ENCODE measurements around the gene DNAJB14. TPM values are rescaled to one million over a fixed set of nuclear protein-coding genes. Genes with fewer than 3 reads are reported as not detected.

Gene DNAJB14
- total RNA-seq, 1 experiment from 2014 or later, result 52.5 TPM

DNA sequence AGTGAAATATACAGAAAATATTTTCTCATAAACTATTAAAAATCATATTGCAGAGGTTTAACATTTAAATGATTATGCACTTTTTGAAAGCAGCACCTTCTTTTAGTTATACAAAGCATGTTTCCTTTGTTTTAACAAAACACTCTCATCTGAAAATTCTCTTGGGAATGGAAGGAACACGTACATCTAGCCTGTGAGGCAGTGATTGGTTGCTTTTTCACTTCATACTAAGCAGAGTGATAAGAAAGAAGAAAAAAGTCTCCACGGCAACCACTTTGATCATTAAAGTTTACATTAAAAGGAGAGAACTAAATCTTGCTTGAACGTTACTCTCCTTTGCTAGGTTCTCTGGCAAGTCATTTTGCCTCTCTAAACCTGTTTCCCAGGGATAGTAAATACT is 45.3 kb upstream of the DNAJB14 start:
- ChIA-PET RAD21 (ENCODE audit: low non-redundant PET in 1 of 2, low total read pairs in 2 of 2, uncharacterized antibody in 2 of 2, unreplicated experiment in 2 of 2) (no interaction called here), POLR2A (no interaction called here), CTCF (no interaction called here)
- H3K4me1 ChIP-seq (ENCODE audit: control insufficient read depth in 1 of 2, insufficient read depth in 2 of 2, low read length in 2 of 2), result no peaks in the 10 kb centered on the region
- no peak overlapping the region for H3K9ac ChIP-seq (ENCODE audit: low read length)
- DNase-seq (ENCODE audit: low read depth, low spot score) (no peak), ATAC-seq (no peak)
- intact Hi-C loops (cut with micrococcal nuclease), result loop anchor here (10.0 kb wide), 1 partner anchor 753 kb away; no protein-coding TSS in a partner anchor
- no peaks in the 10 kb centered on the region for H3K36me3 ChIP-seq (ENCODE audit: control insufficient read depth in 1 of 2, insufficient read depth in 2 of 2, low read length in 2 of 2)
- H3K9me2 ChIP-seq (ENCODE audit: insufficient read depth), result no peaks in the 10 kb centered on the region
- TF ChIP-seq JUND (IDR thresholded peaks at IDR 0.05) (no peak), EZH2 (IDR thresholded peaks at IDR 0.05) (no peak), SIN3A (IDR thresholded peaks at IDR 0.05; ENCODE audit: low read depth) (no peak), EZH2phosphoT487 (IDR thresholded peaks at IDR 0.05; ENCODE audit: borderline replicate concordance) (no peak), ZNF274 (IDR thresholded peaks at IDR 0.05; ENCODE audit: low read depth, low read length) (no peak)
- no peak overlapping the region for H3K4me3 ChIP-seq (replicated peaks in 1 of 2; ENCODE audit: low read depth in 1 of 2, low read length in 2 of 2)
- H2AFZ ChIP-seq (ENCODE audit: low read depth, low read length, poor library complexity, severe bottlenecking), result no peak overlapping the region
- H3K4me2 ChIP-seq (ENCODE audit: low read length), result no peak overlapping the region
- H4K20me1 ChIP-seq (ENCODE audit: insufficient read depth), result no peaks in the 10 kb centered on the region
- no peak overlapping the region for H3K27ac ChIP-seq (ENCODE audit: low read depth, low read length)
- no TSS peak for BruUV-seq (replicated peaks)
- no peaks in the 10 kb centered on the region for H3K27me3 ChIP-seq (ENCODE audit: insufficient read depth, low read length)
- H3K9me3 ChIP-seq (ENCODE audit: control insufficient read depth in 1 of 2, insufficient read depth in 1 of 2, low read depth in 1 of 2, low read length in 2 of 2), result no peaks in the 10 kb centered on the region
- no peaks in the 10 kb centered on the region for H3K79me2 ChIP-seq (ENCODE audit: insufficient read depth, low read length)

DNA sequence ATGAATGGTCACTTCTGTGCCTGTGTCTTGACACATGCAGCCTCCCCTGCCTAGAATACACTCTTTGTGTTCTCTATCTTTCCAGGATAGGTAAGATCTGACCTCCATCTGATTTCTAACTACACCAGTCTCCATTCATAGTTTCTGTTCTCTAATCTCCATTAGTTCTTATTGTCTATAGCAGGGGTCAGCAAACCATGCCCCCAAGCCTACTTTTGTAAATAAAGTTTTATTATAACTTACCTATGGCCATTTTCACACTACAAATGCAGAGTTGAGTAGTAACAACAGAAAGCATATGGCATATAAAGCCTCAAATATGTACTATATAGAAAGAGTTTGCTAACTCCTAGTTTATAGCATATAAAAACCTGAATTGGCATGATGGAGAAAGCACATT is 41.3 kb upstream of the DNAJB14 start:
- H3K27me3 ChIP-seq (ENCODE audit: insufficient read depth, low read length), result no peaks in the 10 kb centered on the region
- no peaks in the 10 kb centered on the region for H4K20me1 ChIP-seq (ENCODE audit: insufficient read depth)
- no peaks in the 10 kb centered on the region for H3K9me3 ChIP-seq (ENCODE audit: control insufficient read depth in 1 of 2, insufficient read depth in 1 of 2, low read depth in 1 of 2, low read length in 2 of 2)
- intact Hi-C loops (cut with micrococcal nuclease), result no loop called here
- no TSS peak for BruUV-seq (replicated peaks)
- no peak overlapping the region for H3K9ac ChIP-seq (ENCODE audit: low read length)
- H3K36me3 ChIP-seq (ENCODE audit: control insufficient read depth in 1 of 2, insufficient read depth in 2 of 2, low read length in 2 of 2), result no peaks in the 10 kb centered on the region
- CTCF ChIA-PET, result no interaction called here
- no peak for DNase-seq (ENCODE audit: low read depth, low spot score)
- no peak overlapping the region for H3K4me3 ChIP-seq (replicated peaks in 1 of 2; ENCODE audit: low read depth in 1 of 2, low read length in 2 of 2)
- no peak overlapping the region for H3K27ac ChIP-seq (ENCODE audit: low read depth, low read length)
- TF ChIP-seq CEBPB (IDR thresholded peaks at IDR 0.05; ENCODE audit: low read depth) (no peak), ZNF274 (IDR thresholded peaks at IDR 0.05; ENCODE audit: low read depth, low read length) (no peak), SIN3A (IDR thresholded peaks at IDR 0.05; ENCODE audit: low read depth) (no peak), EZH2 (IDR thresholded peaks at IDR 0.05) (no peak), ELF1 (IDR thresholded peaks at IDR 0.05; ENCODE audit: borderline replicate concordance, low read depth) (no peak), SRF (IDR thresholded peaks at IDR 0.05; ENCODE audit: low read depth) (no peak), ZFX (IDR thresholded peaks at IDR 0.05) (no peak), CBX3 (IDR thresholded peaks at IDR 0.05; ENCODE audit: low read depth) (no peak)
- ATAC-seq, result no peak
- no peak overlapping the region for H2AFZ ChIP-seq (ENCODE audit: low read depth, low read length, poor library complexity, severe bottlenecking)
- no peaks in the 10 kb centered on the region for H3K79me2 ChIP-seq (ENCODE audit: insufficient read depth, low read length)
- POLR2A ChIA-PET, result interaction anchor here (1.3 kb wide), 1 partner anchor 39 kb away, joined by 3 read pairs; no protein-coding TSS in a partner anchor
- H3K4me1 ChIP-seq (ENCODE audit: control insufficient read depth in 1 of 2, insufficient read depth in 2 of 2, low read length in 2 of 2), result no peaks in the 10 kb centered on the region
- RAD21 ChIA-PET (ENCODE audit: low non-redundant PET in 1 of 2, low total read pairs in 2 of 2, uncharacterized antibody in 2 of 2, unreplicated experiment in 2 of 2), result no interaction called here
- H3K9me2 ChIP-seq (ENCODE audit: insufficient read depth), result no peaks in the 10 kb centered on the region
- H3K4me2 ChIP-seq (ENCODE audit: low read length), result no peak overlapping the region

Data from HCT116 (cell line).